ENCODE results near the gene SNAI3. TPM values are rescaled to one million over a fixed set of nuclear protein-coding genes. Genes with fewer than 3 reads are reported as not detected.
A peak's percentile ranks its signal among the peaks of the same experiment; 100 is the strongest.

SNAI3 gene
- total and polyA plus RNA-seq, 2 of the 8 experiments (the other 6 are each of a cell fraction or from before 2014, with no cell fraction given): 8.5 to 13.3 TPM

DNA sequence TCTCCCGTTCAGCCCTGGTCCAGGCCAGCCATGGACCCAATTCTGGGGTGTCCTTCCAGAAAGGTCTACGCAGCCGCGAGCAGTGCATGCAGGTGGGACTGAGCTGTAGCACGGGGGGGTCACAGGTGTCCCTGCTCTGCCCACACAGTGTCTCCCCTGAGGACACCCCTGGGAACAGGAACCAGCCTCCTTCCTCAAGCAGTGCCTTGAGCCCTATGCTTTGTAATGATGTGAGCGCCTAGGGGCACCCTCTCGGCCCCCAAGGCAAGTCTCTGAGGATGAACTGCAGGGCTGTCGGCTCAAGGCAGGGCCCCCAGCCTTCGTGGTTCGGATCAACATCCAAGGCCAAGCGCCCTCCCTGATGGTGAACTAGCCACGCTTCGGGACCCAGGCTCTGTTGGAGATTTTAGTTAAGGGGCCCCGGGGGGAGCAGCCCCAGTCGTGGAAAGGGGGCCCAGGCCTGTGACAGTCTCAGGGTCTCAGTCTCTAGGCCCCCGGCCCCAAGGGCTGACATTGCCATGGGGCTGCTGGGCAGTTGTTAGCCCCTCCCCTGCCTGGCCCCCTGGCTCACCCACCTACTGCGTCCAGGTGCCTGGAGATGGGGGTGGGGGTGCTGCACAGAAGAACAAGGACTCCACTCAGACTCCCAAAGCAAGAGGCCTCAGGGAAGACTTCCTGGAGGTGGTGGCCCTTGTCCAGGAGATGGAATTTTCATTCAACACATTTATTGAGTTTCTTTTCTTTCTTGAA is 45.6 kb downstream of the SNAI3 start:
- DNase-seq (ENCODE audit: low read depth in 1 of 2, low spot score in 2 of 2) (no peak), FAIRE-seq (no peak)
- WGBS, 2 experiments (ENCODE audit: extremely low coverage in 1 of 2, insufficient coverage in 1 of 2, insufficient read length in 1 of 2, insufficient replicate concordance in 2 of 2, low coverage in 1 of 2, low lambda C conversion rate in 2 of 2, missing lambda C conversion rate in 1 of 2): 89% methylated on average over 17 of the region's 17 CpGs; no CpG with 5 or more reads in 1 of the 2 experiments
- H3K79me2 ChIP-seq (ENCODE audit: control insufficient read depth in 1 of 2, insufficient read depth in 2 of 2, low read length in 2 of 2): no peaks in the 10 kb centered on the region
- CTCF ChIA-PET (ENCODE audit: partially characterized antibody): interaction anchor here (1.0 to 3.0 kb wide), 8 partner anchors 9 to 97 kb away, joined by 3 to 19 read pairs (median 4); no protein-coding TSS in a partner anchor
- no peak overlapping the region for H3K9ac ChIP-seq (replicated peaks in 1 of 4; ENCODE audit: extremely low read depth in 1 of 4, low read depth in 3 of 4, low read length in 3 of 4)
- no peak overlapping the region for H2BK12ac ChIP-seq (ENCODE audit: low read depth, low read length)
- no peak overlapping the region for H4K8ac ChIP-seq (ENCODE audit: extremely low read depth, insufficient read depth, low read length)
- no peak overlapping the region for H3K23ac ChIP-seq (ENCODE audit: insufficient read length)
- H3K36me3 ChIP-seq (ENCODE audit: control insufficient read depth in 2 of 4, insufficient read depth in 4 of 4, low read length in 3 of 4): peaks cover 0 to 5% (median 0%) of the 10 kb centered on the region in 4 experiments; a peak in 1 of 8 replicates
- 0 out of 7 replicates have a peak, but pooled peaks cover 0 to 4% (median 1%) of the 10 kb centered on the region in 4 experiments for H3K27me3 ChIP-seq (replicated peaks in 1 of 4; ENCODE audit: control insufficient read depth in 3 of 4, extremely low read depth in 1 of 4, insufficient read depth in 3 of 4, low read length in 3 of 4)
- no peak overlapping the region for H2AFZ ChIP-seq (ENCODE audit: low read length)
- H4K5ac ChIP-seq (ENCODE audit: insufficient read length, low read depth, low read length): no peak overlapping the region
- H3K27ac ChIP-seq (ENCODE audit: low read depth, low read length): no peak overlapping the region
- POLR2A ChIA-PET (ENCODE audit: partially characterized antibody): interaction anchor here (1.0 to 3.5 kb wide), 5 partner anchors 8 to 82 kb away, joined by 3 to 35 read pairs (median 13); partner anchors contain the start of genes CYBA and MVD
- no peak overlapping the region for H2BK120ac ChIP-seq (replicated peaks; ENCODE audit: low read depth, low read length)
- peaks cover 5 to 31% (median 22%) of the 10 kb centered on the region in 4 experiments for H3K4me1 ChIP-seq (replicated peaks in 1 of 4; ENCODE audit: control insufficient read depth in 3 of 4, insufficient read depth in 4 of 4, low read length in 3 of 4)
- peaks cover 0 to 3% of the 10 kb centered on the region in 2 experiments for H4K20me1 ChIP-seq (replicated peaks in 1 of 2; ENCODE audit: control insufficient read depth in 1 of 2, insufficient read depth in 2 of 2, low read length in 2 of 2)
- H3K56ac ChIP-seq (replicated peaks; ENCODE audit: insufficient read length, low read depth, low read length): no peak overlapping the region
- peak overlapping the region; percentile 15 for H4K91ac ChIP-seq (replicated peaks; ENCODE audit: insufficient read length, low read length)
- H3K4me2 ChIP-seq (ENCODE audit: insufficient read depth in 1 of 2, low read depth in 2 of 2, low read length in 2 of 2): no peak overlapping the region
- no peaks in the 10 kb centered on the region for H3K9me3 ChIP-seq (ENCODE audit: insufficient read depth in 2 of 2, low read depth in 1 of 2, low read length in 1 of 2)
- peak overlapping the region; percentile 99; the same call in 1 of the 2 replicates for H2AK5ac ChIP-seq (ENCODE audit: low read depth, low read length)
- H3K4me3 ChIP-seq (ENCODE audit: extremely low read depth in 1 of 4, insufficient read depth in 2 of 4, low read depth in 3 of 4, low read length in 4 of 4): no peak overlapping the region
- 0 out of 2 replicates have a peak, but pooled peaks cover 3% of the 10 kb centered on the region for H3K79me1 ChIP-seq (ENCODE audit: low read depth, low read length)
- no peak overlapping the region for H2BK20ac ChIP-seq (ENCODE audit: low read length)
- H3K23me2 ChIP-seq (ENCODE audit: low read depth, low read length): peaks cover 2% of the 10 kb centered on the region; the same call in 1 of the 2 replicates
- H2BK5ac ChIP-seq (ENCODE audit: low read depth, low read length): no peak overlapping the region
- H2BK15ac ChIP-seq (ENCODE audit: low read length): no peak overlapping the region
- no peak overlapping the region for H3K4ac ChIP-seq (replicated peaks; ENCODE audit: insufficient read length, low read depth, low read length)
- H3K18ac ChIP-seq (ENCODE audit: extremely low read depth, low read length): peak overlapping the region; percentile 71; the same call in 1 of the 2 replicates
- no peak overlapping the region for H3K14ac ChIP-seq (ENCODE audit: insufficient read length)
- TF ChIP-seq, protein P1, sequence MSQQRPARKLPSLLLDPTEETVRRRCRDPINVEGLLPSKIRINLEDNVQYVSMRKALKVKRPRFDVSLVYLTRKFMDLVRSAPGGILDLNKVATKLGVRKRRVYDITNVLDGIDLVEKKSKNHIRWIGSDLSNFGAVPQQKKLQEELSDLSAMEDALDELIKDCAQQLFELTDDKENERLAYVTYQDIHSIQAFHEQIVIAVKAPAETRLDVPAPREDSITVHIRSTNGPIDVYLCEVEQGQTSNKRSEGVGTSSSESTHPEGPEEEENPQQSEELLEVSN (IDR thresholded peaks at IDR 0.05): no peak
- no peak for TF ChIP-seq RBBP5 (IDR thresholded peaks at IDR 0.05; ENCODE audit: borderline replicate concordance, low read depth, low read length)
- no peak for TF ChIP-seq RNF2 (IDR thresholded peaks at IDR 0.05; ENCODE audit: borderline replicate concordance, low read depth, low read length, missing control alignments, poor library complexity, severe bottlenecking)
- TF ChIP-seq, protein P2, sequence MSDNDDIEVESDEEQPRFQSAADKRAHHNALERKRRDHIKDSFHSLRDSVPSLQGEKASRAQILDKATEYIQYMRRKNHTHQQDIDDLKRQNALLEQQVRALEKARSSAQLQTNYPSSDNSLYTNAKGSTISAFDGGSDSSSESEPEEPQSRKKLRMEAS (IDR thresholded peaks at IDR 0.05): no peak
- no peak for TF ChIP-seq EZH2 (IDR thresholded peaks at IDR 0.05; ENCODE audit: low read depth, low read length, severe bottlenecking)
- no peak for TF ChIP-seq SRF (IDR thresholded peaks at IDR 0.05; ENCODE audit: low read depth, low read length)
- no peak for TF ChIP-seq GABPA (IDR thresholded peaks at IDR 0.05; ENCODE audit: borderline replicate concordance, insufficient read depth, low read length)
- no peak for TF ChIP-seq SP1 (IDR thresholded peaks at IDR 0.05; ENCODE audit: low read depth, low read length)

Data from H1 (cell line).